Epidermal melanocyte (primary cell): ENCODE measurements around the gene GPC5.
"Not testable (repeated sequence)": the region's sequence is repeated elsewhere in the genome, so short reads cannot be mapped to it uniquely, and the experiment has no call there.

Experiments used
- DNase-seq: peaks from one replicate; pipeline ENCODE4 v3.0.0; 2011; ENCODE audit warnings: low spot score; ENCODE audit not compliant: insufficient read length

Gene GPC5

DNA sequence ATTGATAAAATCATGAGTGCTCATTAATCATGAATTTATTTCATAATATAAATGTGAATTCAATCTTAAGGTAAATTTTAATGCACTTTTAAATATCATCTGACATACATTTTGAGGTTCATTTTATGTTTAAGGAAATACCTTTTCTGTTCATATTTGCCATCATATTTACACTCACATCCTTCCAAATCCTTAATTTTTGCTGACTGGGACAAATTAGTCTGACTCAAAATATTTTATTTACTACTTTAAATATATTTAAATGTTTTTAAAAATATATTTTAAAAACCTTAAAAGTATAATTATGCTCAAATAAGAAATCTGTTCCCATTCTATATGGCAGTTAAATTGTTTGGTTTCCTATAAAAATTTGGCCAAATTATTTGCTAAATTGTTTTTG is 438.1 kb downstream of the GPC5 start:
- DNase-seq, result no peak

DNA sequence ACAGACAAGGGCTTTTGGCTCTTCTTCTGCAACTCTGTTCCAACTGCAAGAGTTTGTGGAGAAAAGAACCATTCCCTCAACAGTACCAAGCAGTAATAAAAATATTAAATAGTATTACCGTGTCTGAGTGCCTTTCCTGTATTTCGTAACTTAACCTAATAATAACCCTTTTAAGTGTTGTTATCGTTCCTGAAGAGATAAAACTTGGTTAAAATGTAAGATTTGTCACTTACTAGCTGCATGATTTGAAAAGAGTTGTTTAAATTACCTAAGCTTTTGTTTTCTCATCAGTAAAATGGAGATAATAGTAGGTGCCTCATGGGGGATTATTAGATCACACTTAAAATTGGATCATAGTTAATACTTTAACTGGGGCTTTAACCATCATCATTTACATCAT is 447.2 kb downstream of the GPC5 start:
- DNase-seq, result no peak

DNA sequence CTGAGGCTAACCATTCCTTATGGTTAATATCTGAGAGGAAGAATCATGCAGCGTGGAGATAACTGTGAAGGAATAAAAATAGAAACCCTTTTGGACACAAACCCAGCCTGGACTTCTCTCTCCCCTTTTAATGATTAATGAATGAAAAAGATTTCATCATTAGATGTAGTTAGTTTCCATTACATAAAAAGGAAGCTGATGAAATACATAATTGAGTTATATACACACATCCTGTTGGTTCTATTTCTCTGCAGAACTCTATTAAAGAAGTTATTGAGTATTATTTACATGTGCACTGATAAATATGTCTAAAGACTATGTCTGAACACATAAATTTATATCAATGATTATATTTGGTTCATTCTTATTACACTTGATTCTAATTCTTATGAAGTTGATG is 465.3 kb downstream of the GPC5 start:
- DNase-seq, result no peak

DNA sequence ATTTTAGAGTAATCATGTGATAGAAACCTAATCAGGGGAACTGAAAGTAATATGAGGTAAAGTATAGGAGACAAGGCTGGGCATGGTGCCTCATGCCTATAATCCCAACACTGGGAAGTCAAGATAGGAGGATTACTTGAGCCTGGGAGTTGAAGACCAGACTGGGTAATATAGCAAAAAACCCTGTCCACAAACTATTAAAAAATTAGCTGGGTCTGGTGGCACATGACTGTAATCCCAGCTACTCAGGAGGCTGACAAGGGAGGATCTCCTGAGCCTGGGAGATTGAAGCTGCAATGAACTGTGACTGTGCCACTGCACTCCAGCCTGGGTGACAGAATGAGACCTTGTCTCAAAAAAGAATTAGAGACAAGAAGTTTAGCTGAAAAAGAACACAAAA is 469.9 kb downstream of the GPC5 start:
- no peak for DNase-seq

DNA sequence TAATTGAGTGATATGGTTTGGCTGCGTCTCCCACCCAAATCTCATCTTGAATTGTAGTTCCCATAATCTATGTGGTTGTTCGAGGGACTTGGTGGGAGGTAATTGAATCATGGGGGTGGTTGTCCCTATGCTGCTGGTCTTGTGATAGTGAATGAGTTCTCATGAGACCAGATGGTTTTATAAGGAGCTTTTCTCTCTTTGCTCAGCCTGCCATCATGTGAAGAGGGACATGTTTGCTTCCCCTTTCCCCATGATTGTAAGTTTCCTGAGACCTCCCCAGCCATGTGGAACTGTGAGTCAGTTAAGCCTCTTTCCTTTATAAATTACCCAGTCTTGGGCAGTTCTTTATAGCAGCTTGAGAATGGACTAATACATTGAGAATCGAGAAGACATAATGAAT is 480.1 kb downstream of the GPC5 start:
- no peak for DNase-seq

DNA sequence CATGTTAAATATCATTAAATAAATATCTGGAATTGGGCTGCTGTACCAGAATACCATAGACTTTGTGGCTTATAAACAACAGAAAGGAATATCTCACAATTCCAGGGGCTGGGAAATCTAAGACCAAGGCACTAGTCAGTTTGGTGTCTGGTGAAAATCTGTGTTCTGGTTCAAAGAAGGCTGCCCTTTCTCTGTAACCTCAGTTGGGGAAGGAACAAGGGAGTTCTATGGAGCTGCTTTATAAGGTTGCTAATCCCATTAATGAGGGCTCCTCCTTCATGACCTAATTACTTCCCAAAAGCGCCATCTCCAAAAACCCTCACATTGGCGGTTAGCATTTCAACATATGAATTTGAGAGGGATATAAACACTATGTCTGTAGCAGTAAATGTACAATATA is 480.9 kb downstream of the GPC5 start:
- no peak for DNase-seq

DNA sequence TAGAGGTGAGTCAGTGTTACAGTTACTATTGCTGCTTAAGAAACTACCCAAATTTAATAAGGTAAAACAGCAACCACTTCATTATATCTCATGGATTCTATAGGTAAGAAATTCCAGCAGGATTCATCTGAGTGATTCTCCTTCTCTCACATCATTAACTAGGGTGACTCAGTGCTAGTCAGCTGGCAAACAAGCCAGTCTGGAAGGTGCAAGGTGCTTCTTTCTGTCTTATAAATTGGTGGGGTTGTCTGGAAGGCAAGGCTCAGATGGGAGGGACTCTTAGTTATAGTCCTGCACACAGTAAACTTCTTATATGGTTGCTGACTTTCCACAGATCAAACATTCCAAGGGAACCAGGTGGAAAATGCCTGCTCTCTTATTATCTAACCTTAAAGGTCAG is 484.5 kb downstream of the GPC5 start:
- DNase-seq, result no peak

DNA sequence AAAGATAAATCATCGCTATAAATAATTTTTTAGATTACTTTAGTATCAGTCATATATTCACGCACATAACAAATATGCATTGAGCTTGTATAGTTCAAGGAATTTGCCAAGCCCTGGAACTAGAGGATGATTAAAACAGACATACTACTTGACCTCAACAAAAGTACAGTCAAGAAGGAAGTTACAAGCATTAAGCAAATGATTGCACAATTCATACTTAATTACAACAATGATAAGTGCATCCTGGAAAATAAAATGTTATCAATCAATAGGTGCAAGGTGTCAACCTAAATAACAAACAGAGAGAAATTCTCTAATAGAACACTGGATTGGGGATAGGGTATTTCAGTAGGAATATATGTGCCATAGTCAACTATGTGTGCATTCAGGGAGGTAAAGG is 491.2 kb downstream of the GPC5 start:
- no peak for DNase-seq

DNA sequence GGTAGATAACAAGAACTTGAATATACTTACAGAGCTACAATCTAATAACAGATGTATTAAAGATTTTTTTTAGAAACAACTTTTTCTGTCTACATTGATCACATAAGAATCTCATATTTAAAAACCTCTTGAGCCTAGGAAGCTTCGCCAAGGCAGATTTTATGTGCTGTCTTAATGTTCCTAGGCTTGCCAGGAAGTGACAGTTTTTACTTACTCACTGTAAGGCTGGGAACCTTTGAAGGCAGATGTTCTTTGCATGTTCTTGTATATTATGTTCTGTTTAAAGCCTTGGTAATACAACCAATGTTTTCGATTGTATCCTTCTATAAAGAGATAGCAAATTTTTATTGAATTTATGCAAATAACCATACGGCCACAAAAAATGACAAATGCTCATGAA is 492.7 kb downstream of the GPC5 start:
- DNase-seq, result no peak

DNA sequence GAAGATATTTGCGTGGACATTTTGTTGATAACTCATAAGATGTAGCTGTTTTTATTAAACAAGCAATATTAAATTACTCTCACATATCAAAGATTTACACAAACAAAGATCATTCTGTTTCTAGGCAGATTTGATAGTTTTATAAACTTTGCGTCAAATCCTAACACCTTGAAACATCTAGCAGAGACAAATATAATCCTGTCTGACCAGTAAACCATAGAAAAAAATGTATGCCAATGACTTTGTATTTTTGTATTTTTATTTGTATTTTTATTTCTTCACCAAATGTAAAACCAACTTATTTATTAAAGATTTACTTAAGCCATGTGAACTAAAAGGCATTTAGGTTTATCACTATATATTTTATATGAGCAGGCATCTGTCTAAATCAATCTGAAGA is 494.6 kb downstream of the GPC5 start:
- DNase-seq, result no peak

DNA sequence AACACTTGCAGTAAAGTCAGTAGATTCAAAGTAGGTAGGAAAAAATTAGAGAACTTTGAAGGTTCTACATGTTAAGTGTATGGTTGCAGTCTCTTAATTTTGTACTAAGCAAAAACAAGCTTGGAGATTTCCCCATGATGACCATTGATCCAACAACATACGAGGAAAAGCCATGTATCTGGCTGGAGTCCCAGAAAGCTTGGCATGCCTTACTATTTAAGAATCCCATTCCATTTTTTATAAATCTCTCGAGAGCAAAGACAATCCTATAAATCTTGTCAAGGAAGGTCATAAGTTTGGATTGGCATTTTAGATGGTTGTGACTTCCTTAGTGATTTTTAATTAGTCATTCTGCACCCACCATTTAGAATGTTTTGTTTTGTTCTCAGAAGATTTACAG is 495.9 kb downstream of the GPC5 start:
- no peak for DNase-seq

DNA sequence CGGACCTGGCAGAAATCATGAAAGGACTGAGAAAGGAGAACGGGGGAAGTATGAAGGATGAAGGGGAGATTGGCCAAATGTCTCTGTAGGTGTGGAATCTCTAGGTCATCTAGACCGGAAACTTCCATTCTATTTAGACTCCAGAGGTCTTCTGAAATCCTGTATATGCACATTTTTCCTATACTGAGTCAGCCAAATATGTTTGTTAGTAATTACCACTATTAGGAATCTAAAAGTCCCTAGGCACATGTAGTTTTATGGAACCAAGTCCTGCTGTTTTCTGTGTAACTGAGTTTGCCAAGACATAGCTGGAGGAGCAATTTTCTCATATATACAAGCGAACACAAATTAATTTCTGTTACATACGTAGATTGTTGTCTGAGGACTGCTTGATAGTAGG is 498.1 kb downstream of the GPC5 start:
- DNase-seq, result no peak

DNA sequence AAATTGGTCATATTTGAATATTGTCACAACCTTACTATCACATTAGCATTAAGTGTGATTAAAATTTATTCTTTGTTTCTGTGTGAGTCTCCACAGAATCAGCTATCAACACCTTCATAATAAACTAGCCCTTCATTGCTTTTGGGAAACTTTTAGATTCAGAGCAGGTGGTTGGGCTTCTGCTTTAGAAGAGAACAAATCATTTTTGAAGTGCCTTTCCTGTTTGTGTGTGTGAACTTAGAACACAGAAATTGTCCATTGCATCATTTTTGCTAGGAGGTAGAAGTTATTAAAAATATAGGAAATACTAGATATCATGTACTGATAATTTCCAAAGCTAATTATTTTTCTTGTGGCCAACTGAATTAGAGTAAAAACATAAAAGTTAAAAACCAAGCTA is 500.6 kb downstream of the GPC5 start:
- DNase-seq, result not testable (repeated sequence)

DNA sequence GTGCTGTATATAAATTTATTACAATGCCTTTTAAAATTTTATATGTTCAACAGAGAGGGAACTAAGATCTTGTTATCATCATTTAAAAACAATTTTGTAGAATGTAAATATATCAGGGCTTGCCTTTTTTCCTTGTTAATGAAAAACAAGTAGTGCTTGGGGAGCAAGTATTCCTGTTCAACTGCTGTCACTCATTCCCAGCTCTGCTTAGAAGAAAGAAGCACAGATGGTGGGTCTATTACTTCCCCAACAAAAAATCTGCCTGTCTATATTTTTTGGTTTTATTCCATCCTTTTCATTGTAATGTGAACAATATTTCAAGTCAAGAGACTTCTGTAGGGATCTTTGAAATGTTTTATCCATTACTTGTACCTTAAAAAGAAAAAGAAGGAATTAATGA is 503.9 kb downstream of the GPC5 start:
- no peak for DNase-seq

DNA sequence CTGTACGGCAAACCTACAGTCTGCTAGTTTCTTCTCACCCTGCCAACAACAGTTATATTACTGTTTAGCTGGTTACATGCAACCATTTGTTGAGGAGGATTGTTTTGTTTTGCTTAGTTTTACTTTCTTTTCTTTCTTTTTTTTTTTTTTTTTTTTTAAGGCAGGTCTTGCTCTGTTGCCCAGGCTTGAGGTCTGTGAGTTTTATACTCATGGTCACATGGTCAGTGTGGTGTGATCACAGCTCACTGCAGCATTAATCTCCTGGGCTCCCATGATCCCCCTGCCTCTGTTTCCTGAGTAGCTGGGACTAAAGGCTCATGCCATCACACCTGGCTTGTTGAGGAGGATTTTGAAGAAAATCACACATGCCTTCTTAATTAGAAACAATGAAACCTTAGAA is 505.6 kb downstream of the GPC5 start:
- DNase-seq, result no peak

DNA sequence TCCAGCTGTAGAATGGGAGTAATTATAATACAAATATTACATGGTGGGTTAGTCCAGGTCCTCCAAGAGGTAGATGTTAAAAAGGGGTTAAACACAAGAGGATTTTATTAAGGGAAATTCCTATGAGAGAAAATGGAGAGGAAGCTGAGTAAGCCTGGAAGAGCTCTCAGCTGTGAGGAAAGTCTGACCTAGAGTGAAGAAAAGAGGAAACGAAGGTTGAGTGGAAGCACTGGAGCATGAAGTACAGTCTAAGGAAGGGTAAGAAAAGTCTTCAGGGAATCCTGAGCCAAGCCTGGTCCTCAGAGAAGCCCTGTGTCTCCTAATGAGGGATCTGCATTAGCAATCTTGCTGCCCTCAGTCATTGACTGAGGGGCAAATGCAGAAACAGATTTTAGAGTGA is 506.2 kb downstream of the GPC5 start:
- DNase-seq, result no peak

DNA sequence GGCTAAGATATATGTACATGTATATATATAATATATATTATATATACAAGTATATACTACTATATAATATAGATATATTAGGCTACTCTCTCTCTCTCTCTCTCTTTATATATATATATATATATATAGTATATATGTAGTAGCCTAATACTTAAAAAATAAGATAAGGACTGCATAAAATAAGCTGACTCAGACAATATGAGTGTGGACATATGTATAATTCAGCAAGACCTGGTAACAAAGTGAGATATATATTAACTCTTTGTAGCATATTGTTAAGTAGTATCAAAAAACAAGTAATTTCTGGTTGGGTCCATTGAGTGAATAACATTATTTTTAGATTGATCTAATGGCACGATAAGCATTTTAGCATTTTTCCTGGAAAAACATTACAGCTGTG is 509.0 kb downstream of the GPC5 start:
- DNase-seq, result no peak

DNA sequence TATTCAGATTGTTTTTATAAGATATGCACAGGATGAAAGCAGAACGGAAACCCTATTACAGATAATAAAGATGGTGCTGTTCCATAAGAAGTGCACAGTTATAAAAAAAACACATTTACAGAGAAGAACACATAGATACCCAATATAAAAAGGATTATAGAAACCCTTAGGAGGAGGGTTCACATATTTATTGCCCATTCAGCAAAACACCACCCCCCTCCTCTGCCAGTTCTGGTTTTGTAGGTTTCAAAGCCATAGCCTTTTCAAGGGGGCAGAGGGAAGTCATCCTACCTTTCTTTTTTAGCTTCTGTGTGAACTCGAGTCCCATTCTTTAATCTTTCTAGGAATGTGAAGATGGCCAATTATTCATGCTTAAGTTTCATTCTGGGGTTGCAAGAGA is 511.2 kb downstream of the GPC5 start:
- DNase-seq, result no peak

DNA sequence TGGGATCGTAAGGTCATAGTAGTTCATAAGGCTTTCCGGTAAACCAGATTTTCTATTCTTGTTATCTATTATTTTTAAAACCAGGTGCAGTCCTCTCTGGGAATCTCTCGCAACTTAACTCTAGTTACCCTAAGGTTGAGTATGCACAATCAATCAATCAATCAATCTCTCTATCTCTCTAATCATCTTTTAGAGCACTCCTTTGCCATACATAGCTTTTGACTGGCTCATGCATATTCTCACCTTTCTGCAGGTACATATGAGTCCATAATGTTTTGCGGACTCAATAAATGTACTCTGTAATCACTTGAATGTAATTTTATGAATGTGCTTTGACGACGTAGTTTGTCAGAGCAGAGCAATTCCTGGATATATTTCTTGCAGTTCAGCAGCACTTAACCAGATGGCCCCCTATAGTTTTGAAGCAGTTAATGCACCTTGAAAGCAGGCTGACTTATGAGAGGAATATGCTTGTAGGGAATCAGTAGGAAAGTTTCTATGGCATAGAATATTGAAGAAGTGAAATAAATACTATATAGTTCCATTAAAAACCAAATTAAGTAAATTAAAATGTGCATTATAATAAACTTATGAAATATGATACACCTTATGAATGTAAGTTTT is 524.7 kb downstream of the GPC5 start:
- no peak for DNase-seq

DNA sequence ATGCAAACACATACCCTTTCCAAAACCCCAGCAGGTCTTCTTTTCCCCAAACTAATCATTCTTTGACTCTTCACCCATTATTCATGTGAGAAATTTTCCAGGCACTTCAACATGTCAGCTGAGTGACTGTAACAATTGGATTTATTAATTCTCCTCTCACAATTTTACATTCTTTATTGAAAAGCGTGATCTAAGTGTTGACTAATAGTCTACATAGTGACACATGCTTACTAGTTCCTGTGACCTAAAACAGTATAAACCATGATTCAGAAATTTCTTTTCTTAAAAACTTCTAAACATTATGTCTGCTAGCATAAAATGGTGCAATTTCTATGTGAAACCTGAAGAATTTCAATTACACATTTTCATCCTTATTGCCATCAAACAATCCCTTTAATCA is 532.3 kb downstream of the GPC5 start:
- no peak for DNase-seq

DNA sequence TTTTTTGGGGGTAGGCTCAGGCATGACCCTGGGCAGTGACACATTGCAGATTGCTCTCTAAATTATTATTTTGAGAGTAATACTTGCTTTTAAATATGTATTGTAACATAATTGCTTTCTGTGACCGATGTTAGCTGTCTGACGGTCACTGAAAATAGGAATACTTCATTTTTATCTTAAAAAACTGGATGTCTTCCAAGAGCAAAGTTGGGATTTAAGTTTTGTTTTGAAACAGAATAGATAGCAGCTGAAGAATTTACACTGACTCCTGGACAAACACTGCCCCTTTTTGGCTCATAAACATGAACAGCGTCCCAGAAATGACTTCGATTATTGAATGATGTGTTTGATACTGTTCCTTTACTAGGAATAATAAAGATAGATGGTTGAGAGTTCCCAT is 535.9 kb downstream of the GPC5 start:
- DNase-seq, result no peak

DNA sequence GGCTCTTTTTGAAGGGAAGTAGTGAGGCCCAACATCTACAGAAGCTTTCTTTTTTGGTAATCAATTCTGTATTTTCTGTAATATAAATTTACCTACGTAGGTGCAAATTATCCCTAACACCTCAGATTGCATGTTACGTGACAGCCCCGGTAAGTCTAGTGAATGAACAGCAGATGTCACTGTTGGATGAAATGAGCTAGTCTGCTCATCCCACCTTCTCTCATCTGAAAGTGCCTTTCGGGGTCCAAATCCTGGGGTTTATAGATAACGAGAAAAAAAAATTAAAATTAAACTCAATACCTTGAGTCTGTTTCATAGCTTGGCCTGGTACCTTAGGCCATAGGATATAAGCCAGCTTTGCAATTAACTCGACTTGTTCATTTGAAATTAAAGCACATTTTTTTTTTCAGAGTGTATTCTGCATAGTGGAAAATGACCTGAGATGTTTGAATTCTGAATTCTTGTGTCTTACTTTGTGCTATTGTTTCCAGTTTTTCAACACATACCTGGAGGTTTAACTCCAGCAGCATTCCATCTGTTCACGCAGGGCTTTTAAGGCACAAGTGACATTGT is 548.2 kb downstream of the GPC5 start:
- no peak for DNase-seq

DNA sequence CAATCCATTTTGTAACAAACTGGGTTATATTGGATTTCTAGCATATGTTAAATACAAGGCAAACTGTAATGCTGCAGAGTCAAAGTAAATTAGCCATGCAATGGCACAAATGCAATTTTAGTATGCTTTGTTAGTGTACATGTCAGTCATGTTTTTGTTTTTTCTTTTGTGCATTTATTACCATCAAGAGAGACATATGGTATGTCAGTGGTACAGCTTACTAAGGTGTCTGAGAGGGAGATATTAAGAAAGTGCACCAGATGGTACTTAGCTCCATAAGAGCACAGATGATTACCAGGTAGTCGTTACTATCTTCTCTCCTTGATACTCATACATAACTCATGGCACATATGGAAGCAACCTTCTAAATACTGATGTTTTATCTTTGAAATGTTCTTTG is 550.3 kb downstream of the GPC5 start:
- no peak for DNase-seq

DNA sequence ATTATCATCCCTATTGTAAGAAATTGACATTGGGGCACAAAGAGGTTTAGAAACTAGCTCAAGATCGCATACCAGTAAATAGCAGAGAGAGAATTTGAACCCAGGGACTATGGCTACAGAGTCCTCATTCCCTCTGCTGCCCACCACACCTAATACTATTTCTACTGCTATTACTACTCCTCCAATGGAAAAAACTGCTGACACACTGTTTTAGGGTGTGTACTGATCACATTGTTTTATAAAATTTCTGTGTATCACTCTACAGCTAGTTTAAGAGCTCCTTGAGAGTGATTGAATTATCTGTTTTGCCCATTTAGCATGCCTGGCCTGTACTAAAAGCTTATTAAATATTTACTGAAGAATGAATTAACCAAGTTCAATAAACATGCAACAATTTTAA is 552.4 kb downstream of the GPC5 start:
- DNase-seq, result no peak
